ENCODE measurements around the gene ETV3.

ETV3 gene

DNA sequence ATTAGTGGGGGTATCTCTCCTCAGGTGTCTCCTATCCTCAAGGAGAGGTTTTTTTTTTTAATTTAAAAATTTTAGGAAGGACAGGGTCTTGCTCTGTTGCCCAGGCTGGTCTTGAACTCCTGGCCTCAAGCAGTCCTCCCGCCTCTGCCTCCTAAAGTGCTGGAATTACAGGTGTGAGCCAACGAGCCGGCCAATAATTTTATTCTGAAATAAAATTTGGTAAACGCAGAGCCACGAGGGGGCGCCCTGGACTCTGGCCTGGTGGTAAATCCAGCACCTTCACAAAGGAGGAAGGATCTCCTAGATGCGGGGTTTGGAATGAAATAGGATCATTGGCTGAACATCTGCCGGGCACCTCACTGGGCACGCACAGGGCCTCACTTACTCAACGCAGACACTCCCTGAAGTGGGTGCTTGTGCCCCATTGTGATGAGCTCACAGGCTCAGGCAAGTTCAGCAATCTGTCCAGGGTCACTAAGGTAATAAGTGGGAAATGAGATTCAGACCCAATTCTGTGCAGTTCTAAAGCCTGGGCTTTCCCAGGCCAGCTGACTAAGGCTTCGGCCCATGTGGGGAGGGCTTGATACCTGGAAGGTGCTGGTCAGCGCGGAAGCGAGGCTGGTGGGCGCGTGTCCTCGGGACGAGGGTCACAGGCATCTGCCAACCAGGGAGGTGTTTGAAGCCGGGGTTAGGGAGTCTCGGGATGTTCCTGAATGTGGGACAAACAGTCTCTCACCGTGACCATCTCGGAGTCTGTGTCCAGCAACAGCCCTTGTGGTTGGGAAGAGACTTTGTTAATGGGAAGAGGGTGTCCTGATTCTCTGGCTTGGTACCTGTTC is 32.7 kb upstream of the ETV3 start:
- H3K27me3 Mint-ChIP-seq = peaks cover 15% of the 10 kb centered on the region
- H3K27ac Mint-ChIP-seq = no peak overlapping the region
- H3K4me1 Mint-ChIP-seq (ENCODE audit: low read depth) = no peaks in the 10 kb centered on the region

DNA sequence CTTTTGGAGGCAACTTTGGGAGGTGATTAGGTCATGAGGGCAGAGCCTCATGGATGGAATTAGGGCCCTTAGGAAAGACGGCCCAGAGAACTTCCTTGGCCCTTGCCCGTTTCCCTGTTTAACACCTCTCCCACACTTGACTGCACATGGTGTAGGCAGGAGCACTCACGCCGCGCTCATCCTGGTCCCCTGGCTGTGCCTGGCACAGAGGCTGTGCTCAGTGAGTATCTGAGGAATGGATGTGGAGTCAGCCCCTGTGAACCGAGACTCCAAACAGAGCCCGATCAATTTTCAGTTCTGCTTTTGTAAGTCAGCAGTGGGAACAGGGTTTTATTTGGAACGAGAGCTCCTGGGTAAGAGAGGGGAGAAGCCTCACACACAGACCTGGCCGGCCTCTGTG is 29.8 kb upstream of the ETV3 start:
- Mint-ChIP-seq H3K27me3 (peaks cover 18% of the 10 kb centered on the region), H3K4me1 (ENCODE audit: low read depth) (peaks cover 3% of the 10 kb centered on the region), H3K9me3 (no peaks in the 10 kb centered on the region), H3K27ac (no peak overlapping the region), H3K36me3 (ENCODE audit: low read depth) (no peaks in the 10 kb centered on the region), H3K4me3 (no peak overlapping the region)

More for the DNA sequence above, 32.7 kb upstream of the ETV3 start:
- Mint-ChIP-seq H3K9me3 (no peaks in the 10 kb centered on the region), H3K36me3 (ENCODE audit: low read depth) (no peaks in the 10 kb centered on the region), H3K4me3 (no peak overlapping the region)

DNA sequence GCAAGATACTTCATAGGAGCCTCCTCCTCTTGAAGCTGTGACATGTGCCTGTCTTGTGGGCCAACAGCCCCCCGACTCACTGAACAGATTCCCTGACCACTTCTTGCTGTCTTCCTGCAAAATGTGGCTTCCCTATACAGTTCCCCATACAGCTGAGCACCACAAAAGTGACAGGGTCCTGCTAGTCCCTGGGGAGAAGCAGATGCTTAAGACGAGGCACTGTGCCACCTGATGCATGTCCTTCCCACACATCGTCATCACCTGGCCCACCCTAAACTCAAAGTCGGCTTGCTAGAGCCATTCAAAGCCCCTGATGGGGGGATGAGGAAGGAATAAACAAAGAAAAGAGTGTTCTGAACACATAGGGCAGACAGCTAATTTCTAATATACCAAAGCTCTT is 29.2 kb upstream of the ETV3 start:
- Mint-ChIP-seq H3K4me1 (ENCODE audit: low read depth) (peaks cover 3% of the 10 kb centered on the region), H3K36me3 (ENCODE audit: low read depth) (no peaks in the 10 kb centered on the region), H3K27ac (no peak overlapping the region), H3K4me3 (no peak overlapping the region), H3K9me3 (no peaks in the 10 kb centered on the region), H3K27me3 (peaks cover 18% of the 10 kb centered on the region)

DNA sequence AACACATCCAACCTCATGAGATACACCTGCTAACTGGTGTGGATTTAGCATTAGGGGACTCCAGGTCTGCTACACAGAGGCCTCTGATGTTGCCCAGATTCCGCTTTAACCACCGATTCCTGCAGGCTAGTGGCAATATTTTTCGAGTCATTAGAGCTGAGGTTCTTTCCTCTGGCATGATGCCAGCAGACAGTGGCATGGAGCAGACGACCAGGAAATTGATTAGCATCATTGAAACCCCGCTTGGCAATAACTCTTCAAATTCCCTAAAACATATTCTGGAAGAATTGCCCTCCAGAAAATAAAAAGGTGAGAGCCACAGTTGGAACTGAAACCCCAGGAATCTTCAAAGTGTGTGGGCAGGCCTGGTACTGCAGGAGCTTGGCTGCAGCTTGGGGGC is 28.4 kb upstream of the ETV3 start:
- H3K27ac Mint-ChIP-seq = no peak overlapping the region
- H3K9me3 Mint-ChIP-seq = no peaks in the 10 kb centered on the region
- peaks cover 3% of the 10 kb centered on the region for H3K4me1 Mint-ChIP-seq (ENCODE audit: low read depth)
- H3K36me3 Mint-ChIP-seq (ENCODE audit: low read depth) = no peaks in the 10 kb centered on the region
- H3K27me3 Mint-ChIP-seq = peaks cover 17% of the 10 kb centered on the region
- H3K4me3 Mint-ChIP-seq = no peak overlapping the region

DNA sequence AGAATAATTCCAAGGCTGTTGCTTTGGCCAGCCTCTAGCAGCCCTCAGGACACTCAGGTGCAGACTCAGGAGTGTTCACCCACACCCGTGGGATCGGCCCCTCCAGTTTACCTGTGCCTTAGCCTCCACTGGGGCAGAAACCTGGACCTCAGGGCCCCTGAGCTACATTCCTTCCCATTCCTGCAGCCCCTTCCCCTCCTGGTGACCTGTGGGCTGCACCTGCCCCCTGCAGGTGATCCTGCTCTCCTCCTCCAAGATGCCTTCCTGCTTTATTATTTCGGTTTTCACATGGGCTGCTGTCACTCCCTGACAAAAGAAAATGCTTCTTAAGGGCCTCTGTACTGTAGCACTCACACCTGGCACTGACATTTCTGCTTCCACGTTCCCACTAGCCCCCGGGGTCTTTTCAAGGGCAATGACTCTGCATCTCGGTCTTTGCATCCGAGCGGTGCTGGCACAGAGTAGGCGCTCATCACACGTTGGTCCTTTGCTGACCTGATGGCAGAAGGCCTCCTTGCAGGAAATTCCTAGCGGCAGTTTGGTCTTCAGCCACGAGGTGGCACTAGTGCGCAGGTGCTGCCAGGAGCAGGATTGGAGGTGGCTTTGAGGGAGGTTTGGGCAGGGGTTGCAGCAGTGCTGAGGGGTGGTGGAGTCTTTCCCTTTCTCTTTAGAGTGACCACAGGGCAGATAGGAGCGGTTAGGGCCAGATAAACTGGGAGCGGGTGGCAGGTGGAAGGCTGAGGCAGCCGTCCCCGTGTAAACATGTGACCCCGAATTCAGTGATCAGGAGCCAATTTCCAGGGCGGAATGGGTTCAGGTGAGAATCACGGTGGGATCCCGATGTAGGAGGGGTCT is 25.3 kb upstream of the ETV3 start:
- H3K9me3 Mint-ChIP-seq = no peaks in the 10 kb centered on the region
- H3K36me3 Mint-ChIP-seq (ENCODE audit: low read depth) = no peaks in the 10 kb centered on the region
- H3K27me3 Mint-ChIP-seq = peaks cover 5% of the 10 kb centered on the region
- peaks cover 3% of the 10 kb centered on the region for H3K4me1 Mint-ChIP-seq (ENCODE audit: low read depth)
- peak overlapping the region; percentile 9 for H3K4me3 Mint-ChIP-seq
- peak overlapping the region; percentile 10 for H3K27ac Mint-ChIP-seq

DNA sequence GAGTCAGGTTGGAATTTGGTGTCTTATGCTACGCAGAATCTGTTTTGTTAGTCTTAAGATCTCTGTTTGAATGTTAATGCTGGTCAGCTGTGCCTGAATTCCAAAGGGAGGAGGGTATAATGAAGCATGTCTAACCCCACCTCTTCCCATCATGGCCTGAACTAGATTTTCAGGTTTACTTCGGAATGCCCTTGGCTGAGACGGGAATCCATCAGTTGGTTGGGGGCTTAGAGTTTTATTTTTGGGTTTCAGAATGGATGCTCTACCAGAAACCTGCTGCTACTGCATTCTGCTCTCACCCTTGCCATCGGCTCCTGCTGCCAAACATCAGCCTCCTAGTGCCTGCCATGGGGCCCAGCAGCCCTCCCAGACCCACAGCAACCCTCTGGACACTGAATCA is 24.1 kb upstream of the ETV3 start:
- Mint-ChIP-seq H3K36me3 (ENCODE audit: low read depth) (no peaks in the 10 kb centered on the region), H3K27ac (no peak overlapping the region), H3K4me1 (ENCODE audit: low read depth) (peaks cover 3% of the 10 kb centered on the region), H3K4me3 (no peak overlapping the region), H3K27me3 (peaks cover 13% of the 10 kb centered on the region), H3K9me3 (no peaks in the 10 kb centered on the region)

DNA sequence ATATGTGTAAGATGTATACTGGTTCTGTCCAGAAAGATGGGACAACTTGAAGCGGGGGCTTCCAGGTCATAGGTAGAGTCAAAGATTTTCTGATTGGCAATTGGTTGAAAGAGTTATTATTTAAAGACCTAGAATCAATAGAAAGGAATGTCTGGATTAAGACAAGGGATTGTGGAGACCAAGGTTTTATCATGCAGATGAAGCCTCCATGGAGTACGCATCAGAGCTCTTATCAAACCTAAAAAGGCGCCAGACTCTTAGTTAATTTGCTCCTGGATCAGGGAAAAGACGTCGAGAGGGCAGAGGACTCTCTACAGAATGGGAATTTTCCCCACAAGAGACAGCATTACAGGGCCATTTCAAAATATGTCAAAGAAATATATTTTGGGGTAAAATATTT is 23.7 kb upstream of the ETV3 start:
- Mint-ChIP-seq H3K4me3 (no peak overlapping the region), H3K27ac (no peak overlapping the region), H3K27me3 (peaks cover 17% of the 10 kb centered on the region), H3K9me3 (no peaks in the 10 kb centered on the region), H3K4me1 (ENCODE audit: low read depth) (peaks cover 3% of the 10 kb centered on the region), H3K36me3 (ENCODE audit: low read depth) (no peaks in the 10 kb centered on the region)

DNA sequence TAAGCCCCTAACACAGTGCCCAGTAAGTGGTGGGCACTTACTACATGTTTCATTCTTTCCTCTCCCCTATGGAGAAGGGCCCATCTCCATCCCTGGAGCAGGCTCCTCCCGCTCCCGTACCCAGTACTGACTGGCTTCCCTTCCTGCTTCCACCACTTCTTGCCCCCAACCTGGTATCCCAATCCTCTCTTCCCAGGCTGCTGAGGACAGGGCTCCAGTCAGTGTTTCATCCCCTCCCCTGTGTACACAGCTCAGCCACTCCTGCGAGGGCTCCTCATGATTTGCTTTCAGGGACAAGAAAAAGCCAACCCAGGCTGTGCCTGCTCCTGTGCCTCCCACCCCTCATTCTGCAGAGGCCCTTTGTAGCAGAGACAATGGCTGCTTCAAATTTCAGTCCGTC is 20.8 kb upstream of the ETV3 start:
- H3K36me3 Mint-ChIP-seq (ENCODE audit: low read depth) = no peaks in the 10 kb centered on the region
- H3K9me3 Mint-ChIP-seq = no peaks in the 10 kb centered on the region
- peaks cover 20% of the 10 kb centered on the region for H3K27me3 Mint-ChIP-seq
- H3K27ac Mint-ChIP-seq = no peak overlapping the region
- no peak overlapping the region for H3K4me3 Mint-ChIP-seq
- peaks cover 16% of the 10 kb centered on the region for H3K4me1 Mint-ChIP-seq (ENCODE audit: low read depth)

DNA sequence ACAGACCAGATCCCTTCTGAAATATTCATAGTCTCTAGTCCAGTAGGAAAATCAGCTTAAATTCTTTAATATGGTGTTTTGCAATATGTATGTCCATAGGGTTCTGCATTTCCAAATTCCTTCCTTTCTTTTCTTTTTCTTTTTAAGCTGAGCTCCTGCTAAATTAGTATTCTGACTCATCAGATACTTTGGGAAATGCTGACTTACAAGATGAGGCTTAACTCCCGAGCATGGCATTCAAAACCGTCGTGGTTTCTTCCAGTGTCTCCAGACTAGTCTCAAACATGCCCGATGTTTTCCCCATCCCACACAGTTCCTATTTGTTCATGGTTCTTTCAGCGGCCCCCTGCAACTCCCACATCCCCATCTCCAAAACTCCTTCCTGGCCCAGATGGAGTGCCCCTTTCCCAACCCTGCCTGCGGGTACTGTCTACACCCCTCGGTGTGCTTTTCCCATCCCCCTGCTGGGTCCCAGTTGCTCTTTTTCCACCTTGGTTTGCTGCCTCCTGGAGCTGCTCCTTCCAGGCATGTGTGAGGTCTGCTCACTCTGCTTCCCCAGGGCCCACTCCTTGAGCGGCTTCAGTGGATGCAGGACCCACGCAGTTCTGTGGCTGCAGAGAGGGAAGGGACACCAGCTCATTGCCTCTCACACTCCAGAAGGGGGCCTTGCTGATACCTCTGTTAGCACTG is 19.5 kb upstream of the ETV3 start:
- H3K9me3 Mint-ChIP-seq = no peaks in the 10 kb centered on the region
- no peaks in the 10 kb centered on the region for H3K36me3 Mint-ChIP-seq (ENCODE audit: low read depth)
- H3K4me3 Mint-ChIP-seq = no peak overlapping the region
- peaks cover 15% of the 10 kb centered on the region for H3K27me3 Mint-ChIP-seq
- peaks cover 21% of the 10 kb centered on the region for H3K4me1 Mint-ChIP-seq (ENCODE audit: low read depth)
- H3K27ac Mint-ChIP-seq = no peak overlapping the region

DNA sequence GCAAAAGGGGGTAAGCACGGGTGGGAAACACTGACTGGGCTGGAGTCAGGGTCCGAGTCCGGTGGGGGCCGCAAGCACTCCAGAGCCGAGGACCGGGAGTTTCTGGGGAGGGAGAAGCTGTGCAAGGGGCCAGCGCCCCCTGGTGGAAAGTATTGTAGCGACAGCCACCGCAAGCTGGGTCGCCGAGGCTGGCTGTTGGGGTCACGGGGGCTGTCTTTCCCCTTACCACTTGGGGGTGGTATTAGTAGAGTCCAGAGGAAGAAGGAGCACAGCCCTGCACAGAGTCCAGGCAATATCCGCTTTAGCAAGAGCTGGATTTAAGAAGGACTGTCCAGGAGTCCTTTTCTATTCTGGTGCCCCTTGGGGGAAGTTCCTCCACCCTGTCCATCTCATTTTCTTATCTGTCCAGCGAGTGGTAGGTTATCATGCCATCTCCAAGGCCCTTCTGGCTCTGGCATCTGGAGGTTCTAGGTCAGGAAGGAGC is 17.9 kb upstream of the ETV3 start:
- Mint-ChIP-seq H3K27ac (no peak overlapping the region), H3K36me3 (ENCODE audit: low read depth) (no peaks in the 10 kb centered on the region), H3K4me3 (no peak overlapping the region), H3K27me3 (peaks cover 15% of the 10 kb centered on the region), H3K4me1 (ENCODE audit: low read depth) (peaks cover 25% of the 10 kb centered on the region), H3K9me3 (no peaks in the 10 kb centered on the region)

DNA sequence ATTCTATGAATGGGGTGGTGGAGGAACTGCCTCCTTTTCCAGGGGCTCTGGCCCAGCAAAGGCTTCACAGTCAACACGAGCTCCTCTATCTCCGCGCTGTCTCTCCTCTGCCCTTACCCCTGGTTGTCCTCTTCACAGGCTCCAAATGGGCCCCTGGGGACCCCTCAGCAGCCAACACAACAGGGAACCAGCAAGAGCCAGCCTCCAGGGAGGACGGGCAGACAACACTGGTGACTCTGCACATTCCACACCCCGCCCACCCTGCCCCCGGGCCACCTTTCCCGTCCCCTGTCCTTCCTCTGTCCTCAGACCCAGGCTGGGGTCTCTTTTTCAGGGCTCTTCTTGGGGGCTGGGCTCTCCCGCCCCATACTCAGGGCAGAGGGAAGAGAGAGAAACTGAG is 17.5 kb upstream of the ETV3 start:
- H3K27me3 Mint-ChIP-seq = peaks cover 15% of the 10 kb centered on the region
- no peak overlapping the region for H3K4me3 Mint-ChIP-seq
- H3K4me1 Mint-ChIP-seq (ENCODE audit: low read depth) = peaks cover 29% of the 10 kb centered on the region
- H3K36me3 Mint-ChIP-seq (ENCODE audit: low read depth) = no peaks in the 10 kb centered on the region
- no peaks in the 10 kb centered on the region for H3K9me3 Mint-ChIP-seq
- H3K27ac Mint-ChIP-seq = no peak overlapping the region

DNA sequence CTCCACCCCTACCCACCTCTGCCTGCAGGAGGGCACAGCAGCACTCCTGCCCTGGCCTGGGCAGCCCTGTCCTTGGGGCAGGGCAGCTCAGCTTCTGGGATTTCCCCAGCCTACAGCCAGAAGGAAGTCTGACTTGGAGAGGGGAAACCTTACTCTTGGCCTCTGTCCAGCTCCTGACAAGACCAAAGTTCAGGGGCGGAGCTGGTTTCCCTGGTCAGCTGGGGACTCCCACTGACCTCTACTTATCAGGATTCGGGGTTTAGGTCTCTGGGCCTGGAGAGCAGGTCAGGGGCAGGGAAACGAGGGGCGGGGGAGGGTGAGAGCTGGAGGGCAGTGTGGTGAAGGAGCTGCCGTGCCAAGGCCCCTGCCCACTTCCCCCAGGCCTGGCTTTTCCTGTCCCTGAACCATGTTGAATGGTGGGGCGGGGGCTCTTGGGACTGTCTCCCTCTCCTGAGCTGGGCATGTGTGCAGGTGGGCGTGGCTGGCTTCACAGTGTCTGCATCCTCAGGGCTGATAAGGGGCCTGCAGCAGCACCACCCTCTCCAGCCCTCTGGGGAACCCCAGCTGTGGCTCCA is 16.8 kb upstream of the ETV3 start:
- H3K36me3 Mint-ChIP-seq (ENCODE audit: low read depth) = no peaks in the 10 kb centered on the region
- H3K4me3 Mint-ChIP-seq = no peak overlapping the region
- H3K9me3 Mint-ChIP-seq = no peaks in the 10 kb centered on the region
- H3K4me1 Mint-ChIP-seq (ENCODE audit: low read depth) = peaks cover 36% of the 10 kb centered on the region
- H3K27me3 Mint-ChIP-seq = peaks cover 15% of the 10 kb centered on the region
- H3K27ac Mint-ChIP-seq = no peak overlapping the region

DNA sequence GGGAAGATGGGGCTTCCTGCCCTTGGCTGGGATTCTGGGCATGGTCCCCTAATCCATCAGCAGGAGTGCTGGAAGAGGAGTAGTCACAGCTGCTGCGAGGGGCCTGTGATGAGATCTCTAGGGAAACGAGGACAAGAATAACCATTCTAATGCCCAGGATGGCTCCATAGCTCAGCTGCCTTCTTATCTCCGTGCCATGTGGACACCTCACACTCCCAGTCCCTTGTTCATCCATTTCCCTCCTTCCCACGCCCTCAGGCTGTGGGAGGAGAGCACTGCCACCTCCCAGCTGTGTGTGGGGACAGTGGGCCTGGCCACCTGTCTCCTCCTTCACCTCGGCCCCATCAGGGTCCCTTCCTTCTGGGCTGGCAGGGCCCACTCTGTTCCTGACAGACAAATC is 16.1 kb upstream of the ETV3 start:
- Mint-ChIP-seq H3K36me3 (ENCODE audit: low read depth) (no peaks in the 10 kb centered on the region), H3K9me3 (no peaks in the 10 kb centered on the region), H3K27me3 (peaks cover 15% of the 10 kb centered on the region), H3K4me3 (no peak overlapping the region), H3K4me1 (ENCODE audit: low read depth) (peaks cover 36% of the 10 kb centered on the region), H3K27ac (no peak overlapping the region)

DNA sequence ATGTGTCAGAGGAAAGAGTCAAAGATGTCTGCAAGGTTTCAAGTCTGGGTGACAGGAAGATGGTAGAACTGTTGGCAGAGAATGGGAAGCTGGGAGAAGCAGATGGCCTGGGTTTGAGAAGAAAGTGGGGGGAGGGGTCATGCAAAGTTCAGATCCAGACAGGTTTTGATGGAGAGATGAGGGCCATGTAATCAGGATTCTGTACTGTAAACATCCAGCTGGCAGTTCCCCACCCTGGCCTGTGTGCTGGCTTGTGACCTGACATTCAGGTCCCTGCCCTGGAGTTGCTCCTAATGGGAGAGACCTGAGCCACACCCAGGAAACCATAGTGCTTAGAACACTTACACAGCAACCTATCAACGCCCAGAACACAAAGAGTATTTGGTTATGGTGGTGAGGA is 15.6 kb upstream of the ETV3 start:
- Mint-ChIP-seq H3K4me1 (ENCODE audit: low read depth) (peaks cover 39% of the 10 kb centered on the region), H3K9me3 (no peaks in the 10 kb centered on the region), H3K27me3 (peaks cover 15% of the 10 kb centered on the region), H3K36me3 (ENCODE audit: low read depth) (no peaks in the 10 kb centered on the region), H3K4me3 (no peak overlapping the region), H3K27ac (peak overlapping the region; percentile 38)

All from stimulated activated naive CD8-positive, alpha-beta T cell treated with anti-CD3 and anti-CD28 coated beads, Interleukin-15, Interleukin-2, amounts not matched to agents 100 ng/mL and 50 ng/mL, for 24 hours (primary cell).